Stimulated activated CD4-positive, alpha-beta T cell treated with anti-CD3 and anti-CD28 coated beads, Interleukin-15, amount 100 ng/mL, for 48 hours (primary cell): ENCODE measurements around the gene PPEF2.

Experiments used
- DNase-seq, 2 donors: peaks; one replicate each; pipeline ENCODE4 v3.0.0-alpha.2; 2020; ENCODE audit warnings: low read depth in 2 of 2

Gene PPEF2

DNA sequence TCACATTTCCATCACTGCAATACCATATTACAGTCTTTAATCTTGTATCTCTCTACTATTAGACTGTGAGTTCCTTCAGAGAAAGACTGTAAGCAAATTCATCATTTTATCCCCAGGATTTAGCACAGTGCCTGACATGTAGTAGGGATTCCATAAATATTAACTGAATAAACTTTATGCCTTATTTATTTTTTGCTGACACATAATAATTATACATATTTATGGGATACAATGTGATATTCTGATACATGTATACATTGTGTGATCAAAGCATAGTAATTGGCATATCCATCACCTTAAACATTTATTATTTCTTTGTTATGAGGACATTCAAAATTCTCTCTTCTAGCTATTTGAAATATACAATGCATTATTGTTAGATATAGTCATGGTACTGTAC, 3.7 kb downstream of the PPEF2 start:
- DNase-seq, result no peak

- peak in 1 of 2 donors; percentile 3 for DNase-seq
Measured at GRCh38 chr4:75895744-75896314, 6.4 kb downstream of the PPEF2 start.

DNA sequence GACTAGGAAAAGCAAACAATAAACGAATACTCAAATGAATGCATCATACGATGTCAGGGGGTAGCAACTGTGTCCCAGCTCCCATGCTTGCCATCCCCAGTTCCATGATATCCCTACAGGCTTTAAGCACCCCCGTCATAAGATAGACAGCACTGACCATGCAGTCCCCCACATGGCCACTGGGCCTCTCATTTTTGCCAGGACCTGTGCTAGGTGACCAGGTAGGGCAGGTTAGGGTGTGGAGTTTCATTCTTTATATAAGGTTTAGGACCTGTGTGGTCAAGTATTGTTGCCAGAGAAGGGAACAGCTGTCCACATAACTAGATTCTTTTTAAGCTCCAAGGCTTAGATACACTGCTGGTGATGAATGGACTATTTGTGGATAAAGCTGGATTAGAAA, 9.7 kb downstream of the PPEF2 start:
- DNase-seq, result no peak

GRCh38 chr4:75891611-75892010, 10.6 kb downstream of the PPEF2 start:
- no peak for DNase-seq

DNA sequence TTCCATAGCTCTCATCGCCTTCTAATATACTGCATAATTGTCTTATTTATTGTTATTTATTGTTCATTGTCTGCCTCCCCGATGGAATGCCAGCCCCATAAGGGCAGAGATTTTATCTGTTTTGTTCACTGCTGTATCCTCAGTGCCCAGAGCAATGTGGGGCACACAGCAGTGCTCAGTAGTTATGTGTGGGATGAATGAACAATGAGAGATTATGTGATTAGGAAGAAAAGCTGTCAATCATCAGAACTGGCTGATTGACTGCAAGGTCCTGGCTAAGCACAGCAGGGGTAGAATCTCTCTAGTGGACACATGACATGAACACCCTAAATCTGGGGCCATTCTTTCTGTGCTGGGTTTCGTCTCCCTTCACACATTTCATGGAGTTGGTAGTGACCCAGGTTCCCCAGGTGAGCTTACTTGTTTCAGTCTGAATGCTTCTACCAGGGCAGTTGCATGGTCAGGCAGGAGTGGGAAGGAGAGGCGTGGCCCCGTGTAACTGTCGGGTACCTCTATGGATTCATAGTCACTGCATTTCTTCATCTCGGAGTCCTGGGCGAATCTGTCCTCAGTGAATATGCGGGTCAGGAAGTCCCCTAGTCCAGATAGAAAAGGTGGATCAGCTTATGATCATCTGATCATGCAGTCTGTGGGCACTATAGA, 12.6 kb downstream of the PPEF2 start:
- DNase-seq, result no peak

- DNase-seq, result no peak
Measured at GRCh38 chr4:75886104-75886503, 16.1 kb downstream of the PPEF2 start.

GRCh38 chr4:75881476-75881875, 20.8 kb downstream of the PPEF2 start:
- DNase-seq, result no peak

- DNase-seq, result no peak
Measured at GRCh38 chr4:75880278-75880677, 22.0 kb downstream of the PPEF2 start.

- no peak for DNase-seq
Measured at GRCh38 chr4:75878246-75878756, 24.0 kb downstream of the PPEF2 start.

GRCh38 chr4:75876218-75876617, 26.0 kb downstream of the PPEF2 start:
- no peak for DNase-seq

DNA sequence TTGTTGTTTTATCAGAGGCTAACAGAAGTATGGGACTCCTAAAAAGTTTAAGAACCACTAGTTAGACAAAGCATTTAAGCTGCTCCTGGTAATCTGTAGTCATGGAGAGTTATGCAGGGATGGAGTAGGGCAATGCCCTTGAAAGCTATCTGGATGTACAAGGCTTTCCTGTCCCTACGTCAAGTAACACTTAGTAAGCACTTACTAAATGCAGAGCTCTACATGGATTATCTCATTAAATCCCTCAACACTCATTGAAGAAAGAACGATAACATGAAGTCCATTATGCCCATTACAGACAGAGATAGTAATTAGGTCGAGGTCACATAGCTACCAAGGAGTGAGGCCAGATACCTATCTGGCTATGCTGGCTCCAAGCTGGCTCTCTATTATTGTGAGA, 33.2 kb downstream of the PPEF2 start:
- no peak for DNase-seq

DNA sequence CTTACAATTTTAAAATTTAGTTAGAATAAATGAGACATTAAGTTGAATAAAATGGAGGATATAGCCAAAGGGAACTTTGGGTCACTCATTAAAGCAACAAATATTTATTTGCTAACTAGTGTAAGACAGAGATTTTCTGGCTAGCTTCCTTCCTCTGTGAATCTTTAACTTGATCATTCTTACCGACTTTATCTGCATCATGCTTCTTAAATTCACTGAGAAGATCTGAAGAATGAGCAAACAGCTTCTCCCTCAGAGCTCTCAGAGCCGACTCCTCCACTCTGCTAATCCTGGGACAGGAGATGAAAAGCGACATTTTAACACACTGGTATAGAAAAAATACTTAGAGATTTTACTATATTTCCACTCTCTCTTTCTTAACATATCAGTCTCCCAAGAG, 35.1 kb downstream of the PPEF2 start:
- no peak for DNase-seq

DNA sequence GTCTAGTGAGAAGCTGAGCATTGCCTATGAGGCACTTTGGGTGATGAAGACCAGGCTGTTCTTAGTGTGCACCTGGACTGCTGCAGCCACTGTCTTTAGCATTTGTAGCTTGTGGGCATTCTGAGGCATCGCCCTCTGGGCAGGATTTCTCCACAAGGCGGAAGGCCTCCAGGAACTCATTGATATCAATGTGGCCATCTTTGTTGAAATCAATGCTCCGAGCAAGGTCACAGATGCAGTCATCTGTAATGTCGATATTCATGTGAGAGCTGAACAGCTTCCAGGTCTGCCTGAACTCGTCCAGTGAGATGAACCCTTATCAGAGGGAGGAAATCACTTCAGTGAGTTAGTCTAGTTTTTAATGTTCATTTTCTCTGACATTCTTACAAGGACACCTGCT, 41.6 kb downstream of the PPEF2 start:
- DNase-seq, result no peak

GRCh38 chr4:75858721-75859120, 43.5 kb downstream of the PPEF2 start:
- no peak for DNase-seq

DNA sequence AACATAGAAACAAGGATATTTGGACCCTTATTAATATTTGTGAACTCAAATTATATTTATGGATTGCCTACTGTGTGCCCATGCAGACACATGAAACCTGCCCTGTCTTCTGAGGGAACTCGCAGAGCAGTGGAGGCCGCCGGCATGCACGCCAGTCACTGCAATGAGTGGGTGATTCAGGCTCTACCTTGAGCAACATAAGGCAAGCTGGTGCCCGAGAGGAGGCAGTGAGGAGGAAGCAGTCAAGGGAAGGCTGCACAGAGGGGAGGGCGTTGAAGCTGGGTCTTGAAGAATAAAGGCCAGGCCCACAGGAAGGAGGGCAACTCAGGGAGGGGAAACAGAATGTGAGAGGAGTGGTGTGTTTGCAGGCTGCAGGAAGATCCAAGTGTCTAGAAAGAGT, 52.8 kb downstream of the PPEF2 start:
- no peak for DNase-seq

GRCh38 chr4:75848891-75849290, 53.4 kb downstream of the PPEF2 start:
- DNase-seq, result no peak

GRCh38 chr4:75848171-75848760, 54.0 kb downstream of the PPEF2 start:
- DNase-seq, result peak in 1 of 2 donors; percentile 4

- no peak for DNase-seq
Measured at GRCh38 chr4:75845992-75846391, 56.3 kb downstream of the PPEF2 start.

DNA sequence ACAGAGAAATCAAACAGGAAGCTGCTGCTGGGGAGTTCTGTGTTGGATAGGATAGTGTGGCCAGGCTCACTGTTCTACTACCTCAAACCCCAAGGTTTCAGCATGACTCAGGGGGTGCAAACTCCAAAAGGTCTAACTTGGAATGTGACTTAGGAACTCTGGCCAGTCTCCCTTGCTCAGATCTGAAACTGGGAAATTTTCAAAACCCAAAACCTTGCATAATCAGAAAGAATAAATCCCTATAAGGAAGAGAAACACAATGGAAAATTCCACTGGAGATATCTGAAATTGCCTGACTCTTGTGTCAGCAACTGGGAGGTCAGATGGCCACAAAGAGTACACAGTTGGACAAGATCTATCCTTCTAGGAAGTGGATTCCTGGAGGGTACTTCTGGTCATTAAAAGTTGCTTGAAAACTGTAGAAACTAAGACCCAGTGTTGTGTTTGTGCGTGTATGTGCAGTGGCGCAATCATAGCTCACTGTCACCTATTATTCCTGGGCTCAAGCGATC, 58.0 kb downstream of the PPEF2 start:
- DNase-seq, result no peak

GRCh38 chr4:75843596-75843995, 58.7 kb downstream of the PPEF2 start:
- no peak for DNase-seq

DNA sequence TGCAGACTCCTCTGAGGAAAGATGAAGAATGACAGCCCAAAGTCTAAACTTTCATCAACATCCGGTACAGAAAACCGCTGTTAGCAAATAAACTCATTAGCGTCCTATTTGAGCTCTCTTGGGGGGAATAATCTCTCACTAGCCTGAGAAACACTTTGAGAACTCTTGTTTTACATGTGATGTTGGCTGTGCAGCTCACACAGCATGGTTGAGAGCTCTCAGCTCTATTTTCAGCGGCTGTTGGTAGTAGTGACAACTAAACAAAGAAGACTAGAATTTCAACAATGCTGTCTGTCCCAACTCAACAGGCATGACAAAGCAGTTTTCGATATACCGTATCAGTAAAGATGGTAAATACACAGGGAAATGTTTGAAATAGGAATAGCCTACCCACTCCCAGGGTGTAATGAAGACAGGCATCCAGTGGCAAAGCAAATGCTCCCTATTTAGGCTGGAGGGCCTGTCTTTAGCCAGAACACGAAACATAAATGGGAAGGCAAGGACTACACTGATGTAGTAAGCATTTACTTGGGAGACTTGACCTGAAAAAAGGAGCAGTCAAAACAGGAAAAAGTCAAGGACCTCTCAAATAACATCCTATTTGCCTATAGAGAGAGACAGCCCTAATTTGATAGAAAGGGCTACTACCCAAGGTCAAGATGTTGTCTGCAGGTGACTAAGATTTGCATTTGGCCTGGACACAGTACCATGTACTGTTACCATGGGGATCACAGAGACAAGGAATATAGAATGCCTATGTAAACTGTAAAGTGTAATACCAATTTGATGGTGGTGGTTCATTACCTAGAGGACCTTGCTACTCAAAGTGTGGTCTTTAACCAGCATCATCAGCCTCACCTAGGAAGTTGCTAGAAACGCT, 60.4 kb downstream of the PPEF2 start:
- no peak for DNase-seq

- DNase-seq, result no peak
Measured at GRCh38 chr4:75834772-75835154, 67.5 kb downstream of the PPEF2 start.
